ENCODE measurements around the gene HTRA2.

HTRA2 gene

GRCh38 chr2:74501335-74502071 lies 28.2 kb upstream of the HTRA2 start:
- no peak for DNase-seq

GRCh38 chr2:74502147-74502719 lies 27.5 kb upstream of the HTRA2 start:
- no peak for DNase-seq

- peak; percentile 60 for DNase-seq
Measured at GRCh38 chr2:74502720-74503505, 26.8 kb upstream of the HTRA2 start.

GRCh38 chr2:74503506-74504475 lies 25.9 kb upstream of the HTRA2 start:
- no peak for DNase-seq

- DNase-seq: no peak
Measured at GRCh38 chr2:74504591-74504990, 25.1 kb upstream of the HTRA2 start.

- DNase-seq: no peak
Measured at GRCh38 chr2:74505448-74506246, 24.1 kb upstream of the HTRA2 start.

- peak; percentile 100 for DNase-seq
Measured at GRCh38 chr2:74507145-74507925, 22.4 kb upstream of the HTRA2 start, which contains the start of gene PCGF1. TSS of gene PCGF1 (minus strand) at chr2:74507695. CDS start at chr2:74507668, 27 bp downstream.

- peak; percentile 32 for DNase-seq
Measured at GRCh38 chr2:74507926-74508520, 21.7 kb upstream of the HTRA2 start.

GRCh38 chr2:74510272-74510671 lies 19.5 kb upstream of the HTRA2 start:
- DNase-seq: no peak

- DNase-seq: no peak
Measured at GRCh38 chr2:74511104-74511989, 18.4 kb upstream of the HTRA2 start.

- no peak for DNase-seq
Measured at GRCh38 chr2:74512744-74513604, 16.8 kb upstream of the HTRA2 start.

- peak; percentile 45 for DNase-seq
Measured at GRCh38 chr2:74513605-74514367, 15.9 kb upstream of the HTRA2 start.

GRCh38 chr2:74514368-74515270 lies 15.1 kb upstream of the HTRA2 start, which contains the start of gene TLX2:
TSS of gene TLX2 (plus strand) at chr2:74514450. CDS start at chr2:74514807, 357 bp downstream.
- no peak for DNase-seq

- DNase-seq: peak; percentile 27
Measured at GRCh38 chr2:74515271-74515980, 14.3 kb upstream of the HTRA2 start.

GRCh38 chr2:74515981-74516633 lies 13.6 kb upstream of the HTRA2 start:
- peak; percentile 83 for DNase-seq
